T-helper 2 cell treated with Interferon-gamma antibody and Interleukin-4, amounts not matched to agents 5 μg/mL and 100 μg/mL, for 36 hours (primary cell): ENCODE results near the gene CLIP2.
"Not testable (repeated sequence)": the region's sequence is repeated elsewhere in the genome, so short reads cannot be mapped to it uniquely, and the experiment has no call there.

Experiments
- DNase-seq: peaks from one replicate; pipeline ENCODE4 v3.0.0; 2021; ENCODE audit warnings: low spot score
- H3K27ac Mint-ChIP-seq: one replicate; pipeline ENCODE4 v1.8.0; 2021; ENCODE audit warnings: mild to moderate bottlenecking, mixed read lengths
- H3K27me3 Mint-ChIP-seq: one replicate; pipeline ENCODE4 v1.8.0; 2021; ENCODE audit warnings: low read depth, mixed read lengths
- H3K36me3 Mint-ChIP-seq: one replicate; pipeline ENCODE4 v1.8.0; 2021; ENCODE audit warnings: low read depth, mixed read lengths
- H3K4me1 Mint-ChIP-seq: one replicate; pipeline ENCODE4 v1.8.0; 2021; ENCODE audit warnings: low read depth, mixed read lengths
- H3K4me3 Mint-ChIP-seq: one replicate; pipeline ENCODE4 v1.8.0; 2022; ENCODE audit warnings: mild to moderate bottlenecking, moderate library complexity, mixed read lengths
- H3K9me3 Mint-ChIP-seq: one replicate; pipeline ENCODE4 v1.8.0; 2021; ENCODE audit warnings: mixed read lengths

CLIP2 gene

DNA sequence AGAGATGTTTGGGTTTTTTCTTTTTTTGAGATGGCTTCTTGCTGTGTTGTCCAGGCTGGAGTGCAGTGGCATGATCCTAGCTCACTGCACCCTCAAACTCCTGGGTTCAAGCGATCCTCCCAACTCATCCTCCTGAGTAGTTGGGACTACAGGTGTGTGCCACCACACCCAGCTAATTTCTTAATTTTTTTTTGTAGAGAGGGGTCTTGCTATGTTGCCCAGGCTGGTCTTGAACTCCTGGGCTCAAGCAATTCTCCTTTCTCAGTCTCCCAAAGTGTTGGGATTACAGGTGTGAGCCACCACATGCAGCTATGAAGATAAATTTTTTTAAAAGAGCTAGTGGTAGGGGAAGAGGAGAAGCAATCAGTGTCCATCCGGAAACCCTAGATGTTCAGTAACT, 56.8 kb downstream of the CLIP2 start:
- H3K4me3 Mint-ChIP-seq = no peak overlapping the region
- H3K36me3 Mint-ChIP-seq = no peaks in the 10 kb centered on the region
- DNase-seq = no peak
- H3K9me3 Mint-ChIP-seq = no peaks in the 10 kb centered on the region
- H3K4me1 Mint-ChIP-seq = no peaks in the 10 kb centered on the region
- H3K27me3 Mint-ChIP-seq = no peaks in the 10 kb centered on the region
- H3K27ac Mint-ChIP-seq = no peak overlapping the region

- no peak for DNase-seq
- Mint-ChIP-seq H3K9me3 (no peaks in the 10 kb centered on the region), H3K36me3 (no peaks in the 10 kb centered on the region), H3K27ac (no peak overlapping the region), H3K27me3 (no peaks in the 10 kb centered on the region), H3K4me3 (no peak overlapping the region), H3K4me1 (no peaks in the 10 kb centered on the region)
Observed at GRCh38 chr7:74349621-74350020, 60.4 kb downstream of the CLIP2 start.

DNA sequence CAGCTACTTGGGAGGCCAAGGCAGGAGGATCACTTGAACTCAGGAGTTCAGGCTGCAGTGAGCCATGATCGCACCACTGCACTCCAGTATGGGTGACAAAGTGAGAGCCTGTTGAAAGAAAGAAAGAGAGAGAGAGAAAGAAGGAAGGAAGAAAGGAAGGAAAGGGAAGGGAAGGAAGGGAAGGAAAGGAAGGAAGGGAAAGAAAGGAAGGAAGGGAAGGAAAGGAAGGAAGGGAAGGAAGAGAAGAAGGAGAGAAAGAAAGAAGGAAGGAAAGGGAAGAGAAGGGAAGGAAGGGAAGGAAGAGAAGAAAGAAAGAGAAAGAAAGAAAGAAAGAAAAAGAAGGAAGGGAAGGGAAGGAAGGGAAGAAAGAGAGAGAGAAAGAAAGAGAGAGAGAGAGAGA, 61.5 kb downstream of the CLIP2 start:
- no peak overlapping the region for H3K27ac Mint-ChIP-seq
- H3K4me1 Mint-ChIP-seq = no peaks in the 10 kb centered on the region
- H3K4me3 Mint-ChIP-seq = no peak overlapping the region
- H3K27me3 Mint-ChIP-seq = no peaks in the 10 kb centered on the region
- DNase-seq = no peak
- no peaks in the 10 kb centered on the region for H3K36me3 Mint-ChIP-seq
- no peaks in the 10 kb centered on the region for H3K9me3 Mint-ChIP-seq

DNA sequence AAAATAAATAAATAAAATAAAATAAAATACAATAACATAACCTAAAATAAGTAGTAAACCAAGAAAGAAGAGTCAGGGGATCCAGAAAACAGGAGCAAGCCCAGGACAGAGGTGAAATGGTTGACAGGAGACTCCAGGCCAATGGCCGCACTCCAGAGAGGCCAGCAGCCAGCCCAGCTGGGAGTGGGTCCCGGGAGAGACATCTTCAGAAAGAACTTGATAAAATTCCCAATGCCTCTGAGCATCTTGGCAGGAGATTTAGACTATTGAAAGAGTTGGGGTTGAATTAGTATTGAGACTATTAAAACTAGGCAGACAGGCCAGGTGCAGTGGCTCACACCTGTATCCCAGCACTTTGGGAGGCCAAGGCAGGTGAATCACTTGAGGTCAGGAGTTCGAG, 62.6 kb downstream of the CLIP2 start:
- H3K4me3 Mint-ChIP-seq = no peak overlapping the region
- H3K27ac Mint-ChIP-seq = no peak overlapping the region
- H3K27me3 Mint-ChIP-seq = no peaks in the 10 kb centered on the region
- no peaks in the 10 kb centered on the region for H3K36me3 Mint-ChIP-seq
- no peaks in the 10 kb centered on the region for H3K4me1 Mint-ChIP-seq
- no peak for DNase-seq
- peaks cover 4% of the 10 kb centered on the region for H3K9me3 Mint-ChIP-seq

DNA sequence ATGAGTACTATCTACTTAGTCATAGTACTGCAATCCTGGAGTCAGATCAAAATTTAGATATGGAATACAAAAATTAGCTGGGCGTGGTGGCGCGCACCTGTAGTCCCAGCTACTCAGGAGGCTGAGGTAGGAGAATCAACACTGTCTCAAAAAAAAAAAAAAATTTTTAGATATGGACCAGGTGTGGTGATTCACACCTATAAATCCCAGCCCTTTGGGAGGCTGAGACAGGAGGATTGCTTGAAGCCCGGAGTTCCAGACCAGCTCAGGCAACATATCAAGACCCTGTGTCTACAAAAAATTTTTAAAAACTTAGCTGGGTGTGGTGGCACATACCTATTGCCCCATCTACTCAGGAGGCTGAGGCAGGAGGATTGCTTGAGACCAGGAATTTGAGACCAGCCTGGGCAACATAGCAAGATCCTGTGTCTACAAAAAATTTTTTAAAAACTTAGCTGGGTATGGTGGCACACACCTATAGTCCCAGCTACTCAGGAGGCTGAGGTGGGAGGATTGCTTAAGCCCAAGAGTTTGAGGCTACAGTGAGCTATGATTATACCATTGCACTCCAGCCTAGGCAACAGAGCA, 63.4 kb downstream of the CLIP2 start:
- not testable (repeated sequence) for DNase-seq, H3K4me1 Mint-ChIP-seq, H3K27ac Mint-ChIP-seq, H3K36me3 Mint-ChIP-seq, H3K4me3 Mint-ChIP-seq, H3K9me3 Mint-ChIP-seq, H3K27me3 Mint-ChIP-seq

GRCh38 chr7:74354009-74354408, 64.8 kb downstream of the CLIP2 start:
- Mint-ChIP-seq H3K9me3 (peaks cover 4% of the 10 kb centered on the region), H3K27ac (no peak overlapping the region), H3K4me1 (no peaks in the 10 kb centered on the region), H3K36me3 (no peaks in the 10 kb centered on the region), H3K4me3 (no peak overlapping the region), H3K27me3 (no peaks in the 10 kb centered on the region)
- no peak for DNase-seq

GRCh38 chr7:74355091-74355490, 65.9 kb downstream of the CLIP2 start:
- no peak for DNase-seq
- Mint-ChIP-seq H3K9me3 (peaks cover 4% of the 10 kb centered on the region), H3K27me3 (no peaks in the 10 kb centered on the region), H3K4me1 (no peaks in the 10 kb centered on the region), H3K36me3 (no peaks in the 10 kb centered on the region), H3K27ac (no peak overlapping the region), H3K4me3 (no peak overlapping the region)

- Mint-ChIP-seq H3K36me3 (no peaks in the 10 kb centered on the region), H3K4me1 (no peaks in the 10 kb centered on the region), H3K27me3 (no peaks in the 10 kb centered on the region), H3K9me3 (peaks cover 4% of the 10 kb centered on the region), H3K27ac (no peak overlapping the region), H3K4me3 (no peak overlapping the region)
- no peak for DNase-seq
Observed at GRCh38 chr7:74356589-74357315, 67.5 kb downstream of the CLIP2 start.

DNA sequence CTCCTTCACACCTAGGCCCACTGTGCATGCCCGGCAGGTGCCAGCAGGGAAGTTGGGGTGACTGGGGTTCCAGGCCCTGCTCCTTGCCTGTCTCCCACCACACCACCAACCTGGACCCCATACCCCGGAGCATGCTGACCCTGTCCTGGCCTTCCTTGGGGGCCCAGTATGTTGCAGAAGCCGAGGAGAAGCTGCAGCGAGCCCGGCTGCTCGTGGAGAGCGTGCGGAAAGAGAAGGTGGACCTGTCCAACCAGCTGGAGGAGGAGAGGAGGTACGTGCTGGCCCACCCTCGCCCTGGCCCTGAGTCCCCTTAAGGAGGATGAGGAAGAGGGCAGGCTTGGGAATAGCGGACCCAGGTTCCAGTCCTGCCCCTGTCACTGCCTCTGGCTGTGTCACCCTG, 70.8 kb downstream of the CLIP2 start:
- no peak overlapping the region for H3K27ac Mint-ChIP-seq
- H3K36me3 Mint-ChIP-seq = no peaks in the 10 kb centered on the region

GRCh38 chr7:74362266-74362665, 73.1 kb downstream of the CLIP2 start:
- no peaks in the 10 kb centered on the region for H3K36me3 Mint-ChIP-seq
- DNase-seq = no peak

More for the DNA sequence above, 70.8 kb downstream of the CLIP2 start:
- no peak for DNase-seq
- Mint-ChIP-seq H3K9me3 (peaks cover 4% of the 10 kb centered on the region), H3K4me1 (no peaks in the 10 kb centered on the region), H3K27me3 (no peaks in the 10 kb centered on the region), H3K4me3 (no peak overlapping the region)

GRCh38 chr7:74364061-74364460, 74.9 kb downstream of the CLIP2 start:
- Mint-ChIP-seq H3K27ac (no peak overlapping the region), H3K27me3 (no peaks in the 10 kb centered on the region), H3K4me3 (no peak overlapping the region), H3K9me3 (no peaks in the 10 kb centered on the region), H3K36me3 (no peaks in the 10 kb centered on the region), H3K4me1 (no peaks in the 10 kb centered on the region)
- no peak for DNase-seq

More at GRCh38 chr7:74362266-74362665, 73.1 kb downstream of the CLIP2 start:
- no peaks in the 10 kb centered on the region for H3K9me3 Mint-ChIP-seq
- no peaks in the 10 kb centered on the region for H3K27me3 Mint-ChIP-seq
- H3K4me3 Mint-ChIP-seq = no peak overlapping the region
- no peak overlapping the region for H3K27ac Mint-ChIP-seq
- no peaks in the 10 kb centered on the region for H3K4me1 Mint-ChIP-seq

DNA sequence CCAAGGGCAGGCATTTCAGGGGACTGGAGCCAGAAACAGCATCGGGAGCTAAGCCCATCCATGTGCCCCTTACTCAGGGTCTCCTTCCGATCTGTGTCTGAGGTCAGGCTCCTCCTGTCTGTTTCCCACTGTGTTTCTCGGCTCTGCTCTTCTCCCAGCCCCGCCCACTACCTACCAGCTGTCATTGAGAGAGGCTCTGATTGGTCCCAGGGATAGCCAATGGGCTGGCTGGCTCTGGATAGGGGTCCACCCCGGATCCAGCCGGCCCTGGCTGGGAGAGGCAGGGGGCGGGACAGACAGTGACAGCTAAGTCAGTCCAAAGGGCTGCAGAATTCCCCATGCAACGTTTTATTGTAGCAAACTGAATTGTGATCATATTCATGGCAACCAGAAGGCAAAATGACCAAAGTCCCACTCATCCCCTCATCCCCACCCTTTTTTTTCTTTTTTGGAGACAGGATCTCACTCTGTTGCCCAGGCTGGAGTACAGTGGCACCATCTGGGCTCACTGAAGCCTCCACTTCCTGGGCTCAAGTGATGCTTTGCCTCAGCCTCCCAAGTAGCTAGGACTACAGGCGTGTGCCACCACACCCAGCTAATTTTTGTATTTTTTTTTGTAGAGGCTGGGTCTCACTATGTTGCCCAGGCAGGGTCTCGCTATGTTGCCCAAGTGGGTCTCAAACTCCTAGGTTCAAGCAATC, 76.3 kb downstream of the CLIP2 start:
- no peak overlapping the region for H3K27ac Mint-ChIP-seq
- DNase-seq = no peak
- H3K4me1 Mint-ChIP-seq = no peaks in the 10 kb centered on the region
- no peaks in the 10 kb centered on the region for H3K27me3 Mint-ChIP-seq
- H3K36me3 Mint-ChIP-seq = no peaks in the 10 kb centered on the region
- H3K9me3 Mint-ChIP-seq = no peaks in the 10 kb centered on the region
- H3K4me3 Mint-ChIP-seq = no peak overlapping the region

- Mint-ChIP-seq H3K27ac (no peak overlapping the region), H3K27me3 (peaks cover 3% of the 10 kb centered on the region), H3K4me3 (no peak overlapping the region), H3K4me1 (no peaks in the 10 kb centered on the region), H3K9me3 (no peaks in the 10 kb centered on the region), H3K36me3 (no peaks in the 10 kb centered on the region)
- no peak for DNase-seq
Observed at GRCh38 chr7:74371381-74372341, 82.5 kb downstream of the CLIP2 start.
